GM19025 (cell line): Measurements from ENCODE around the gene HEMK1.

Experiments
- ATAC-seq: cut with Tn5 transposase; IDR thresholded peaks from one replicate; pipeline ENCODE4 v1.9.1; 2021; ENCODE audit warnings: mild to moderate bottlenecking, low read depth, moderate library complexity; ENCODE audit not compliant: unreplicated experiment

HEMK1 gene

DNA sequence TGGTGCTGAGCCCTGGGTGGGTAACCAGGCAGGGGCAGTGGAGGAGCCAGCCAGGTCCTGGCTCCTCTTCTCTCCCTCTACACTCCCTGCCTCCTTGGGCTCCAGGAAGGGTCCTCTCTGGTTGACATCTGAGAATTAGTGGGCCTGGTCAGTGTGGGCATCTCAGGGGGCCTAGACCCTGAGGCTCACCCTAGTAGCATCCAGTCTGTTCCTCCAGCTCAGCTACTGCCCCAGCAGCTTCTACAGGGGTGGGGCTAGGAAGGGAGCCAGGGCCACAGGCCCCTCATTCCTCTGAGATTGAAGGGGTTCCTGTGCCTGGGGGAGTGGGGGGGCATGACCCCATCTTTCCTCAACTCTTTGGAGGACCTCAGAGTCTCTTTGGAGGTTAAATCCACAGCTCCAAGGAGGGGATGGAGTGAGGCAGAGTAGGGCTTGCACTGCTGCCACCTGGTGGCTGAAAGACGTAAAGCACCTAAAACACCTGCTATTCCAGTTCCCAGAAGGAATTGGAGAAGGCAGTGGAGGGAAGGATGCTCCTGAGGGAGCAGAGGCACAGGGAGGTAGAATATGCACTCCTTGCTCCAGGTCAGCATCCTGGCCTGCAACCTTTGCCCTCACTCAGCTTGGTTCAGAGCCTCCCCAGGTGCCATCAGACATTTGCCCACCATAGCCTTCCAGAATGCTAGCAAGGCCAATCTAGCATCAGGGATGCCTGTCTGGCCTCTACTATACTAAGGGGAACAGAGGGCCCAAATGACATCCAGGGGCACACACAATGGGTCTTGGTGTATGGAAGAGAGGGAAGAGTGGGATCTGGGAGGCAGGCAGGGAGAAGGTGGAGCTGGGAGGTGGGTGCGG is 26.9 kb upstream of the HEMK1 start:
- ATAC-seq = no peak

- no peak for ATAC-seq
Observed at GRCh38 chr3:50545781-50546180, 23.5 kb upstream of the HEMK1 start.

GRCh38 chr3:50549226-50549625 is 20.1 kb upstream of the HEMK1 start:
- no peak for ATAC-seq

DNA sequence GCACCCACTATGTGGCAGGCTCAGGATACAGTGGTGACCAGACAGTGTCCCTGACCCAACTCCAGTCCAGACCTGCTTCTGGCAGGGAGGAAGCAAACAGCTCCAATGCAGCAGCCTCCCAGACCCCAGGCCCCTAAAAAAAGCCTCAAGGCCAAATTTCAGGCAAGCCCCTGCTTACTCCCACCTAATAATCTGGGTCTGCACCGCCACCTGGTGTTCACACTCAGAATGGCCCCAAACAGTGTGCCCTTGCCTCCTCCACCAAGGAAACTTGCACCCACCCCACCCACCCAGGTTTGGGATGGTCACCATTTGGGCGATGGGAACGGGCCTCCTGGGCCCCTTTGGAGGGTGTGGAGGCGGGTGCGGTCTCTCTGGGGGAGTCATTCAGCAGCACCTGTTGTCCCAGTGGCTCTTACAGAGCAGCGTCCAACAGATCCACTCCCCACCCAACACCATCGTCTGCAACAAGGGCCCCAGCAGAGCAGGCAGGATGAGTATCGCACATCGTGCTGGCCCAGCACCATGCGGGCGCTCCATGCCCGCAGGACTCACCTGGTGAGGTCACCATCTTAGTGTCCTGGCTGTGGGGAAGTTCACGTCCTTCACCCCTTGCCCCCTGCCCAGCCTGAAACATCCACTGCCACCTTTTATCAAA is 19.1 kb upstream of the HEMK1 start:
- ATAC-seq = no peak

- ATAC-seq = no peak
Observed at GRCh38 chr3:50551054-50551659, 18.2 kb upstream of the HEMK1 start.

DNA sequence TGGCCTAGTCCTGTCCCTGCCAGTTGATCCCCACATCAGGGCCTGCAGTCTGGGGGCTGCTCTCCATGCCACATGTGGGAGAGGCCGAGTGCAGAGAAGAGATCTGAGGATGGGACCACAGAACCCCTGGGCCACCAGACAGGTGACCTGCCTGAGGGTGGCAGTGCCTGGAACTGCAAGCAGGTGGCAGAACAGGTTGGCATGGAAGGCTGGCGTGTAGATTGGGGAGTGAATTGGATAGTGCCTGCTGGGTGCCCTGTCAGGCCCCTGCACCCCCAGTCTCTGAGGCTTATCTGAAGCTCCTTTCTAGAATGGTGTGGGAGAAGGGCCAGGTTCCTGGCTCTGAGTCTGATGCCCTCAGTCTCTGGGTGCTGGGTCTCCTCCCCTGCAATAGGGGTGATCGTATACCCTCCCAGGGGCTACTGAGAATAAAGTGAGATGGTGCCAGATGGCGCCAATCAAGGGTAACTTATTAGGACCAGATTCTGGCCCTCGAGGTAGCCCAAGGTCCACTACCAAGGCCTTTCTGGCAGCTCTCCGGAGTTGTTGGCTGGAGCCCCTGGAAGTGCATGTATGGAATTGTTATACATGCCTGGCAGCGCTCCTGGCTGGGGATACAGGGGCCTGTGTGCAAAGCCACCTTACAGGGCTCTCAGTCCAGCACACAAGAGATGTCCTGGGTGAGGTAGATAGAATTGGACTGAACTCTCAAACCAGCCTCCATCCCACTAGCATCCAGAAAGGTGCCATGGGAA is 17.5 kb upstream of the HEMK1 start:
- no peak for ATAC-seq

DNA sequence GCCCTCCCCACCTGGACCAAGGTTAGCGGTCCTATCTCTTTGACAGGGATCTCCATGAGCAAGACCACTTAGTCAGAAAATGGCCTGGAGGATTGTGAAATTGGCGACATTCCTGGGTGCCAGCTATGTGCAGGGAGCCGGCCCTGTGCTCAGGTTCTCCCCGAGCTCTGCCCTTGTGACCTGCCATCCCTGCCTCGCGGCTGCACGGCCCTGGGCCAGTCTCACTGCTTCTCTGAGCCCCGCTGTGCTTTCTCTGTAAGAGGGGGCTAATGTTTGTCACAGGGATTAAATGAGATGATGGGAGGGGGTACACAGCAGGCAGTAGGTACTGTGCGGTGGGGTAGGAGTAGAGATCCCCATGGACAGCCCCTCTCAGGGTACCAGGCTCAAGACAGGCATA is 16.7 kb upstream of the HEMK1 start:
- ATAC-seq = no peak

DNA sequence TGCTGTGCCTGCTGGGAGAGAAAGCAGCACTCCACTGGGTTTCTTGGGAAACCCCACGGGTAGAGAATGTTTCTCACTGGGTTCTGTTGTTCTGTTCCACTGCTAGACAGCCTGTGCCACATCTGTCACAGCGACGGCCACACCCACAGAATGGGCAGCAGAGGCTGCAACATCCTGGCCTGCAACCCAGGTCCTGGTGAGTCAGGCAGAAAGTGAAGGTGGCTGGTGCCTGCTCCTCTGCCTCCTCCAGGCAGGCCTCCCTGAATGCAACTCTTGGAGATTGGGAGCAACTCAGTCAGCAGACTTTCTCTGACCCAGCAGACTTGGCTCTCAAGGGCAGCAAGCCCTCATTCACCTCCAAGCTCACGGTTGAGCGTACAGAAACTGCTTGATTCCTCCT is 14.8 kb upstream of the HEMK1 start:
- no peak for ATAC-seq

- ATAC-seq = no peak
Observed at GRCh38 chr3:50557106-50557505, 12.2 kb upstream of the HEMK1 start.

- no peak for ATAC-seq
Observed at GRCh38 chr3:50557915-50558314, 11.4 kb upstream of the HEMK1 start.

DNA sequence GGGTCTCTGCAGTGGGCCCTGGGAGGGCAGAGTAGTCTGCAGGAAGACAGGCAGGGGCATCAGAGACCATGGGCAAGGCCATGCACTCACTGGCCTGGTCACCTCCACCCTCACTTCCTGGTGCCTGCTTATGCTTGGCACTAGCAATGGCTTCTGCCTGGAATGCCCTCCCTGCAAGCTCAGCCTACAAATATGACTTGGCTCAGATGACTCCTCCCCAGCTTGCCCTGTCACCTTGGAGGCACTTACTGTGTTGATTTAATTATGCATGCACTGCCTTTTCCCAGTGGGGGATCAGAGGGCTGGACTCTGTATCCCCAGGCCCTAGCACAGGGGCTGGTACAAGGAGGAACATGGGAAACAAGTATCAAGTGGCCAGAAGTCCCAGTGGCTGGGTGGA is 9.6 kb upstream of the HEMK1 start:
- ATAC-seq = no peak

GRCh38 chr3:50562861-50563260 is 6.5 kb upstream of the HEMK1 start:
- ATAC-seq = no peak

GRCh38 chr3:50563867-50564266 is 5.5 kb upstream of the HEMK1 start:
- no peak for ATAC-seq

DNA sequence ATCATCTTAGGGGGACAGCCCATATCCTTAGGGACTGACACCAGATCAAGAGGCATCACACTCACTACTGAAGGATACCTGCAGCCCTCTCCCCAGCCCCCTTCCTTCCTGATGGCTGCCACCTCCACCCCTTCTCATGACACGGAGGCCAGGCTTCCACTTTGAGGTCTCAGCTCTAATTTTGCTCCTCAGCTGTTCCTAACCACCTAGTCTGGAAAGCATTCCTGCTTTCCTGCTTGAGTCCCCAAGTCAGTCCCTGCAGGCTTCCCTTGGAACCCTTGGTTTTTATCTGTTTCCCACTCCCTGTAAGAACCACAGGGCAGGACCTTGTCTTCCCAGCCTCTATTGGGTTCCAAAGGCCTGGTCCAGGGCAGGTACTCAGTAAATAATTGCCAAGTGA is 5.0 kb upstream of the HEMK1 start:
- ATAC-seq = no peak

DNA sequence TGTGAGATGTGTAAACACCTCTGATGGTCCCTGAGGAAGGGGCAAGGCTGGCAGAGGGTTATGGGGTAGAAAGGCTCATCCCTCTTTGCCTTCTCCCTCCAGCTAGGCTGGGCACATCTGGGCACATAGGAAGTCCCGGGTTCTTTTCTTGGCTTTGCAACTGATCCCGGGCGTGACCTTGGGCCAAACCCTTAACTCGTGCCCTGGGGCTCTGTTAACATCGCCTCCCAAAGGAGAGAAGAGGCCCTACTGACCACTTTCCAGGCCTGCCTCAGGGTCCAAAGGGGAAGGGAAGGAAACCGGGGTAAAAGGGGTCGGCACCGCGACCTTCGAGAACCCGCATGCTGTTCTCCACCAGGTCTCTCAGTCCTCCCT is 2.3 kb upstream of the HEMK1 start:
- ATAC-seq = no peak

DNA sequence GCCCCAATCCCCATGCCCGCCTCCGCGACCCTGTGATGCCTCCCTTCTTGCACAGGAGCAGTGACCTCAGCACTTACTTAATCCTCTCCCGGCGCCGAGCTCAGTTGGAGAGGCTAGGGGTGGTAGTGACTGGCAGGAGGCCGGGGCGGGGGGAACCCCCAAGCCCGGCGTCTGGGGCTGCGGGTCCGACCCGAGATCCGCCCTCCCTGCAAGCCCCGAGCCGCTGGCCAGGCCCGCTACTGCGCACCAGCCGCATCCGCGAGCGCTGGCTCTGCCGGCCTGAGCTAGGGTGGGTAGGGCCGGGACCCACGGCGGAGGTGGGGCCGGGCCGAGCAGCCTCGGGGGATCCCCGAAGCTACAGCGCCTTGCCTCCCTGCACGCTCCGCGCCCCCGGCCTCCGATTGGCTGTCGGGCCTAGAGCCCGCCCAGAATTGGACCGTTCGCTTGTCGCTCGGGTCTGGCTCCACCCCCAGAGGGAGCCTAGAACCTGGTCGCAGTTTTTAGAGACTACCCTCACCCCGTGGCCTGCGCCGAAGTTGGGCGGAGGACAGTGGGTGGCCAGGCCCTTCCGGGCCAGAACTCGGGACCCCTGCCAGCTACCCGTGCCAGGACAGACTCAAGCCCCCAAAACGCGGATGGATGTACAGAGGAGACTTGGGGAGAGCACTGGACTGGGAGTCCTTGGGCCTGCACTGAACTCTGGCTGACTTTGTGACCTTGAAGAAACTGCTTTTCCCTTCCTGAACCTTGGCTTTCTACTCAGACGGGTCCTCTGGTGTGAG is 1.7 kb upstream of the HEMK1 start, which contains the start of gene C3orf18:
Gene C3orf18 (minus strand): TSS at position 362 of the 782 bp plus-strand sequence. CDS start 2,048 bp downstream, outside the sequence.
- peak; percentile 82 for ATAC-seq

DNA sequence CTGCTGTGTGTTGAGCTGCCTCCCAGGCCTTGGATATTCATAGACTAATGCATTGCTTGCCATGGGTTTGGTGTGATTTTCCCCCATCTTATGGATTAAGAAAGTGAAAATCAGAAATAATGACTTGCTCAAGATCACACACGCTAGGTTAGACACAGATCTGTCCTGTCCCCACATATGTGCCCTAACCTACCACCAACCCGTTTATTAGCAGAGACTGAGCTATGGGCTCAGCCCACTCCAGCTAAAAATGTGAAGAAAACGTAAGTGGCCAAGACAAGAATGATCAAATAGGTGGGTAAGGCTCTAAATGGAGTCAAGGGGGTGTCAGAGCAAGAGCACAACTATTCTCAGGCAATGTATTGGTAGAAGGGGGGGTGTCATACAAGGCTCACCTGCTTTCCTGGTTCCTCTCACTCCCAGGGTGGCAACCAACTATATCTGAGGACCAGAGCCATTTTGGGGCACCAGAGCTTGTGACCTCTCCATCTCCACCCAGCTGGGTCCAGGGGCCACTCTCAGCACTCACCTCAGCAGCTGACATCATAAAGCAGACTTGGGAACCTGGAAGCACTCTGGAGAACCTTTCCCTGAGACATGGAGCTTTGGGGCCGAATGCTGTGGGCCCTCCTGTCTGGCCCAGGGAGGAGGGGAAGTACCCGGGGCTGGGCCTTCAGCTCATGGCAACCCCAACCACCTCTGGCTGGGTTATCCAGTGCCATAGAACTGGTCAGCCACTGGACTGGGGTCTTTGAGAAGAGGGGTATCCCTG is 1.4 kb downstream of the HEMK1 start:
- ATAC-seq = no peak

DNA sequence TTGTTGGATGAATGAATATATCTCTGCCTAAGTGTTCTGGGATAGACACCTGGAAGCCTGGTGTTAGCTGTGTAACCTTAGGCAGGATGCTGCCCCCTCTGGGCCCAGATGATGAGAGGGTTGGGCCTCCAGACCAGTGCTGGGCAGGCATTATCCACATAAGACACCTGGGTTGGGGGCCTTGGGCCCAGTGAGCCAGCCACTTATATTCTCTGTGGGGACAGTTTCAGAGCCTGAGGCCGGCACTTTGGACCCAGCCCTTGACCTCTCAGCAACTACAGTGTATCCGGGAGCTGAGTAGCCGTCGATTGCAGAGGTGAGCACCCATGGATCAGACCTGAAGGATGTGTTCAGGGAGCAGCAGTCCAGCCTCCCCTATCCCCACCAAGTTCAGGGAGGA is 2.2 kb downstream of the HEMK1 start:
- ATAC-seq = no peak

DNA sequence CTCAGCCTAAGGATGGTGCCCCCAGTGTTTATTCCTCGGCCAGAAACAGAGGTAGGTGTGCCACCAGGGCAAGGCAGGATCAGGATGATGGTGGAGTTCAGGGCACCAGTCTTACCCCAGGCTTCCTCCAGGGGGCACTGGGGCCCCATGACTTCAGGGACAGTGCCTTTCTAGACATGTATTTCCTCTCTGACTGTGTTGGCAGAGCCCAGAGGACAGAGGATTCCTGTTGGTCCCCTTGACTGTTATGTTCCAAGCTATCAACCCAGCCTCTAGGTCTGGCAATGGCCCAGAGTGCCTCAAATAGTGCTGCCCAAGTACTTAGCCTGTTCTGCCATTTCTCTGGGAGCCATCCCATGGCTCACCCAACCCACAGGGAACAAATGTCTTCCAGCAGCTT is 2.8 kb downstream of the HEMK1 start:
- ATAC-seq = no peak
